Stimulated activated CD8-positive, alpha-beta memory T cell treated with anti-CD3 and anti-CD28 coated beads, Interleukin-4, amount 100 ng/mL, for 48 hours (primary cell): ENCODE results near the gene UGT3A1.
"Not testable (repeated sequence)": the region's sequence is repeated elsewhere in the genome, so short reads cannot be mapped to it uniquely, and the experiment has no call there.

Experiments
- DNase-seq: peaks from one replicate; pipeline ENCODE4 v3.0.0-alpha.2; 2020

The UGT3A1 gene

GRCh38 chr5:35987776-35988175 is 3.4 kb downstream of the UGT3A1 start:
- no peak for DNase-seq

GRCh38 chr5:35979715-35980114 is 11.5 kb downstream of the UGT3A1 start:
- DNase-seq: no peak

- not testable (repeated sequence) for DNase-seq
These were observed 14.3 kb downstream of the UGT3A1 start for GRCh38 chr5:35976859-35977258.

- no peak for DNase-seq
These were observed 16.6 kb downstream of the UGT3A1 start for GRCh38 chr5:35974570-35974969.

- DNase-seq: no peak
These were observed 19.3 kb downstream of the UGT3A1 start for GRCh38 chr5:35971878-35972210.

- no peak for DNase-seq
These were observed 19.9 kb downstream of the UGT3A1 start for GRCh38 chr5:35971186-35971877.

GRCh38 chr5:35963381-35963843 is 27.8 kb downstream of the UGT3A1 start:
- DNase-seq: peak; percentile 41

- no peak for DNase-seq
These were observed 30.9 kb downstream of the UGT3A1 start for GRCh38 chr5:35960328-35960727.

GRCh38 chr5:35956429-35956828 is 34.8 kb downstream of the UGT3A1 start:
- no peak for DNase-seq

GRCh38 chr5:35954175-35954574 is 37.0 kb downstream of the UGT3A1 start:
- peak; percentile 25 for DNase-seq

GRCh38 chr5:35947085-35947484 is 44.1 kb downstream of the UGT3A1 start:
- no peak for DNase-seq

GRCh38 chr5:35939639-35940038 is 51.6 kb downstream of the UGT3A1 start:
- no peak for DNase-seq

- DNase-seq: no peak
These were observed 52.5 kb downstream of the UGT3A1 start, which contains the start of gene CAPSL for GRCh38 chr5:35938568-35939227. Gene CAPSL, minus strand, starts transcription at chr5:35938622. Its CDS starts 17,502 bp downstream, at chr5:35921120.

- peak; percentile 75 for DNase-seq
These were observed 64.7 kb downstream of the UGT3A1 start for GRCh38 chr5:35926389-35927051.

- peak; percentile 88 for DNase-seq
These were observed 66.1 kb downstream of the UGT3A1 start for GRCh38 chr5:35924950-35925722.

- no peak for DNase-seq
These were observed 66.9 kb downstream of the UGT3A1 start for GRCh38 chr5:35924122-35924949.

- DNase-seq: no peak
These were observed 68.7 kb downstream of the UGT3A1 start for GRCh38 chr5:35922468-35922867.

- DNase-seq: no peak
These were observed 69.3 kb downstream of the UGT3A1 start for GRCh38 chr5:35921930-35922329.

GRCh38 chr5:35920890-35921289 is 70.3 kb downstream of the UGT3A1 start:
- DNase-seq: no peak

GRCh38 chr5:35919191-35919590 is 72.0 kb downstream of the UGT3A1 start:
- peak; percentile 53 for DNase-seq

- DNase-seq: no peak
These were observed 82.4 kb downstream of the UGT3A1 start for GRCh38 chr5:35908814-35909213.

GRCh38 chr5:35908228-35908627 is 83.0 kb downstream of the UGT3A1 start:
- DNase-seq: no peak
